K562 (cell line): ENCODE data around the gene GPR153.

Source experiments
- CREB1 ChIP-seq, 2 experiments: sonication (generic) in 1 of 2; formaldehyde crosslinking in 1 of 2; IDR thresholded peaks; 2 replicates each; pipeline versions ENCODE4 v1.6.1 to v1.8.0; 2012 to 2022; ENCODE audit warnings: inconsistent platforms in 1 of 2, mild to moderate bottlenecking in 1 of 2, missing genetic modification reagents in 1 of 2, moderate library complexity in 1 of 2
- JUN ChIP-seq, 2 experiments: sonication (generic) in 1 of 2; formaldehyde crosslinking in 1 of 2; IDR thresholded peaks; 2 replicates each; pipeline versions ENCODE4 v1.6.1 to v1.8.0; 2012 to 2022; ENCODE audit warnings: borderline replicate concordance in 2 of 2, mild to moderate bottlenecking in 2 of 2, improper control_type of control experiment in 1 of 2, low read depth in 1 of 2, low read length in 1 of 2, missing genetic modification reagents in 1 of 2
- NRF1 ChIP-seq, 2 experiments: fragments of 450-650 bp; IDR thresholded peaks in 1 of 2; conservative IDR thresholded peaks in 1 of 2; 2 replicates each; pipeline ENCODE4 v1.6.1; 2014; ENCODE audit warnings: mild to moderate bottlenecking in 2 of 2
- PCBP1 ChIP-seq: fragments of 200-400 bp; formaldehyde crosslinking; IDR thresholded peaks from 2 replicates; pipeline ENCODE4 v1.6.1; 2018; ENCODE audit warnings: mild to moderate bottlenecking, low read depth, low read length; ENCODE audit not compliant: poor library complexity, severe bottlenecking
- PML ChIP-seq: IDR thresholded peaks from 2 replicates; pipeline ENCODE4 v1.6.1; 2012; ENCODE audit warnings: low read length, inconsistent platforms
- POLR3A ChIP-seq: IDR thresholded peaks from 2 replicates; pipeline ENCODE4 v1.6.1; 2011; ENCODE audit warnings: borderline replicate concordance, mild to moderate bottlenecking, moderate library complexity; ENCODE audit not compliant: insufficient read length, insufficient read depth; ENCODE audit errors: extremely low read depth
- SMARCA5 ChIP-seq: fragments of 450-650 bp; IDR thresholded peaks from 2 replicates; pipeline ENCODE4 v1.6.1; 2016
- TARDBP ChIP-seq: fragments of 450-650 bp; IDR thresholded peaks from 2 replicates; pipeline ENCODE4 v1.6.1; 2016
- ZNF174 ChIP-seq: fragments of 250-450 bp; sonication (Bioruptor Pico); IDR thresholded peaks from 2 replicates; pipeline ENCODE4 v1.4.0; 2020; ENCODE audit warnings: mild to moderate bottlenecking
- ZNF3 ChIP-seq: fragments of 250-450 bp; sonication (Bioruptor Pico); IDR thresholded peaks from 2 replicates; pipeline ENCODE4 v1.5.0; 2021; ENCODE audit warnings: mild to moderate bottlenecking, moderate library complexity
- ZNF354B ChIP-seq: fragments of 250-450 bp; sonication (Bioruptor Pico); IDR thresholded peaks from 2 replicates; pipeline ENCODE4 v1.4.0; 2020
- TF ChIP-seq, protein P1 (sequence below): fragments of 250-450 bp; sonication (Bioruptor Pico); IDR thresholded peaks from 2 replicates; pipeline ENCODE4 v1.5.0; 2021
- TF ChIP-seq, protein P2 (sequence below), 3 experiments: IDR thresholded peaks in 2 of 3; conservative IDR thresholded peaks in 1 of 3; 2 replicates each; pipeline ENCODE4 v1.5.1; 2011 to 2012; ENCODE audit warnings: low read length in 3 of 3, mild to moderate bottlenecking in 3 of 3, control low read depth in 2 of 3, improper control_type of control experiment in 1 of 3, inconsistent platforms in 1 of 3, low read depth in 1 of 3, mixed read lengths in 1 of 3, moderate library complexity in 1 of 3; ENCODE audit not compliant: insufficient read depth in 2 of 3

DNA sequence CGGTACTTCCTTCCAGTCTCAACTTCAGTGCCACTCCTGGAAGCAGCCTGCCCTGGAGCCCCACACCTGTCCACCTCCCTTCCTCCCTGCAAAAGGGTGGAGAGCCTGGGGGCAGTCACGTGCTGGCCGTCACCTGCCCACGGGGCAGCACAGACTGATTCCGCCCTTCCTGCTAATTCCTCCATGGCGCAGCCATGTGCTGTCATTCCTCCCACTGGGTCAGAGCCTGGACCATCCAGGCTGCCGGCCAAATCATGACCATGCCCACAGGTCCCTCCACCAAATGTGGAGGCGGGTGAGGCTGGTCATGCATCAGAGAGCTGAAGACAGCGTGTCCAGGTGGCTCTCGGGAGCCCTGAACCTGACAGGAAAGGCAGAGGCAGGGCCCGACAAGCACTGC lies 24.4 kb upstream of the GPR153 start:
- TF ChIP-seq ZNF354B (CRISPR knock-in tag) (no peak), CREB1 (IDR thresholded peaks at IDR 0.05) (no peak), CREB1 (CRISPR knock-in tag; IDR thresholded peaks at IDR 0.05) (no peak), ZNF3 (CRISPR knock-in tag) (no peak), TARDBP (no peak), JUN (IDR thresholded peaks at IDR 0.05; ENCODE audit: borderline replicate concordance, low read depth, low read length) (no peak), JUN (CRISPR knock-in tag; IDR thresholded peaks at IDR 0.05; ENCODE audit: borderline replicate concordance) (no peak), NRF1 (conservative IDR thresholded peaks at IDR 0.05 in 1 of 2, IDR thresholded peaks at IDR 0.05 in 1 of 2) (no peak), POLR3A (no peak), PCBP1 (no peak), PML (no peak), SMARCA5 (no peak), ZNF174 (CRISPR knock-in tag) (no peak)
- TF ChIP-seq, protein P1, sequence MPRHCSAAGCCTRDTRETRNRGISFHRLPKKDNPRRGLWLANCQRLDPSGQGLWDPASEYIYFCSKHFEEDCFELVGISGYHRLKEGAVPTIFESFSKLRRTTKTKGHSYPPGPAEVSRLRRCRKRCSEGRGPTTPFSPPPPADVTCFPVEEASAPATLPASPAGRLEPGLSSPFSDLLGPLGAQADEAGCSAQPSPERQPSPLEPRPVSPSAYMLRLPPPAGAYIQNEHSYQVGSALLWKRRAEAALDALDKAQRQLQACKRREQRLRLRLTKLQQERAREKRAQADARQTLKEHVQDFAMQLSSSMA (CRISPR knock-in tag), result no peak
- TF ChIP-seq, protein P2, sequence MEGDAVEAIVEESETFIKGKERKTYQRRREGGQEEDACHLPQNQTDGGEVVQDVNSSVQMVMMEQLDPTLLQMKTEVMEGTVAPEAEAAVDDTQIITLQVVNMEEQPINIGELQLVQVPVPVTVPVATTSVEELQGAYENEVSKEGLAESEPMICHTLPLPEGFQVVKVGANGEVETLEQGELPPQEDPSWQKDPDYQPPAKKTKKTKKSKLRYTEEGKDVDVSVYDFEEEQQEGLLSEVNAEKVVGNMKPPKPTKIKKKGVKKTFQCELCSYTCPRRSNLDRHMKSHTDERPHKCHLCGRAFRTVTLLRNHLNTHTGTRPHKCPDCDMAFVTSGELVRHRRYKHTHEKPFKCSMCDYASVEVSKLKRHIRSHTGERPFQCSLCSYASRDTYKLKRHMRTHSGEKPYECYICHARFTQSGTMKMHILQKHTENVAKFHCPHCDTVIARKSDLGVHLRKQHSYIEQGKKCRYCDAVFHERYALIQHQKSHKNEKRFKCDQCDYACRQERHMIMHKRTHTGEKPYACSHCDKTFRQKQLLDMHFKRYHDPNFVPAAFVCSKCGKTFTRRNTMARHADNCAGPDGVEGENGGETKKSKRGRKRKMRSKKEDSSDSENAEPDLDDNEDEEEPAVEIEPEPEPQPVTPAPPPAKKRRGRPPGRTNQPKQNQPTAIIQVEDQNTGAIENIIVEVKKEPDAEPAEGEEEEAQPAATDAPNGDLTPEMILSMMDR (IDR thresholded peaks at IDR 0.05 in 2 of 3, conservative IDR thresholded peaks at IDR 0.05 in 1 of 3; ENCODE audit: insufficient read depth in 2 of 3, low read depth in 1 of 3, low read length in 3 of 3), result no peak
